SKM-1 (cell line): ENCODE measurements around the gene IL23R.

Experiments used
- DNase-seq: peaks from one replicate; lab custom pipeline; 2025; ENCODE audit not compliant: unreplicated experiment; lab: John Stamatoyannopoulos, UW

IL23R gene

GRCh38 chr1:67294836-67295617 lies 128.8 kb downstream of the IL23R start:
- no peak for DNase-seq

- no peak for DNase-seq
These were observed 132.5 kb downstream of the IL23R start for GRCh38 chr1:67298762-67299161.

DNA sequence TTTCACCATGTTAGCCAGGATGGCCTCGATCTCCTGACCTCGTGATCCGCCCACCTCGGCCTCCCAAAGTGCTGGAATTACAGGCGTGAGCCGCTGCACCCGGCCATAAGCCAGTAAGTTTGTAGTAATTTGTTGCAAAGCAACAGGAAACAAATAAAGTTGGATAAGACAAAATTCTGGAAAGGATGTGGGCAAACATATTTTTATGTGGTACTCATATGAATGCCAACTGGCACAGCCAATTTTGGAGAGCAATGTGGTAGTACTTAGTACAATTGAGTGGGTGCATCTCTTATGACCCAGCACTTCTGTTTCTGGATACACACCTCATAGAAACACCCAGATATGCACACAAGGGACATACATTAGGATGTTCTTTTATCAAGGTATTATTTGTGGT lies 133.0 kb downstream of the IL23R start:
- no peak for DNase-seq

GRCh38 chr1:67300561-67300960 lies 134.3 kb downstream of the IL23R start:
- no peak for DNase-seq

- DNase-seq: no peak
These were observed 137.8 kb downstream of the IL23R start for GRCh38 chr1:67304023-67304422.

DNA sequence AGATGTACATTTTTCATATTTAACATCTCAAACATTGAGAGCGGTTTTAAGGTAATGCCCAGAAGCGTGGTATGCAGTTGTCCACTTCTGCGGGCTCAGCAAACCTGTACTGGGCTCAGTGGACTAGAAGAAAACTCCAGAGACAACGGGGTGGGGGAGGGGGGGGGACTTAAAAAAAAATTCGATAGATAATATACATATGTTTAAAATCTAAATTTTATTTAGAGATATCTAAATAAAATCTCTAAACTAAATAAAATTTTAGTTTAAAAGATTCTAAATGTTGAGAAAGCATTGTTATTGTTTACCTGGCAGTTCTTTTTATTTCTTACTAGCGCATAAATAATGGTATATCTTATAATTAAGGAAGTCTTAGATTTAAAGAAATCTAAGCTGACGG lies 140.3 kb downstream of the IL23R start:
- no peak for DNase-seq

DNA sequence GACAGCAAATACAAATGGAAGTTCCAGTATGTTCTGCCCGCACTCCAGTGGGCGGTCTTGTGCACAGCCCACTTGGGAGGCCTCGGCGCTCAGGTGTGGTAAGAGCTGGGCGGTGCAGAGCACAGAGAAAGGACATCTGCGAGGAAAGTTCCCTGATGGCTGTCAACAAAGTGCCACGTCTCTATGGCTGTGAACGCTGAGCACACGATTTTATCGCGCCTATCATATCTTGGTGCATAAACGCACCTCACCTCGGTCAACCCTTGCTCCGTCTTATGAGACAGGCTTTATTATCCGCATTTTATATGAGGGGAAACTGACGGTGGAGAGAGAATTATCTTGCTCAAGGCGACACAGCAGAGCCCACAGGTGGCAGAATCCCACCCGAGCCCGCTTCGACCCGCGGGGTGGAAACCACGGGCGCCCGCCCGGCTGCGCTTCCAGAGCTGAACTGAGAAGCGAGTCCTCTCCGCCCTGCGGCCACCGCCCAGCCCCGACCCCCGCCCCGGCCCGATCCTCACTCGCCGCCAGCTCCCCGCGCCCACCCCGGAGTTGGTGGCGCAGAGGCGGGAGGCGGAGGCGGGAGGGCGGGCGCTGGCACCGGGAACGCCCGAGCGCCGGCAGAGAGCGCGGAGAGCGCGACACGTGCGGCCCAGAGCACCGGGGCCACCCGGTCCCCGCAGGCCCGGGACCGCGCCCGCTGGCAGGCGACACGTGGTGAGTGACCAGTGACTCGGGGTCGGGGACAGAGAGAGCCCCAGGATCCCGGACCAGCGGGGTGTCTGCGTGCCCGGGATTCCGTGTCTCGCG lies 141.2 kb downstream of the IL23R start, which contains the start of gene IL12RB2:
IL12RB2 (plus strand) TSS at position 623 of the 810 bp plus-strand sequence. CDS start 12,496 bp downstream, outside the sequence.
- DNase-seq: peak; percentile 30

DNA sequence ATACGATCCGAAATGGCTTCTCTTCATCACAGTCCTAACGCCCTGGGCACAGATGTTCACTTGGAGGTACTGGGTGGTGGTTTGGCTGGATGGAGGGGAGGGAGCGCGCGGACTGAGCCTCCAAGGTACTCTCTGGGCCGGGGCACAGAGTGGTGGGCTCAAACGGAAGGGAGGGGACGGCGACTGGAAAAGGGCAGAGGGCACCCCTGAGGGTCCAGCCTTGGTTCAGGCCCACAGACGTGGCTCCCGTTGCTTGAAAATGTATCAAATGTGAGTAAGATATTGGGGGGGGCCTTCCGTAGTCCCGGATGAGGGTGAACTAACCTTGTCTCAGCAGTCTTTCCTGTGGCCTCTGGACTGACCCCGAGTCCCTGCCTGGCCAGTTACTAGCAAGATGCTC lies 141.9 kb downstream of the IL23R start:
- DNase-seq: no peak
